ENCODE results near the gene JAKMIP2.
"Not testable (repeated sequence)": the region's sequence is repeated elsewhere in the genome, so short reads cannot be mapped to it uniquely, and the experiment has no call there.

Gene JAKMIP2

DNA sequence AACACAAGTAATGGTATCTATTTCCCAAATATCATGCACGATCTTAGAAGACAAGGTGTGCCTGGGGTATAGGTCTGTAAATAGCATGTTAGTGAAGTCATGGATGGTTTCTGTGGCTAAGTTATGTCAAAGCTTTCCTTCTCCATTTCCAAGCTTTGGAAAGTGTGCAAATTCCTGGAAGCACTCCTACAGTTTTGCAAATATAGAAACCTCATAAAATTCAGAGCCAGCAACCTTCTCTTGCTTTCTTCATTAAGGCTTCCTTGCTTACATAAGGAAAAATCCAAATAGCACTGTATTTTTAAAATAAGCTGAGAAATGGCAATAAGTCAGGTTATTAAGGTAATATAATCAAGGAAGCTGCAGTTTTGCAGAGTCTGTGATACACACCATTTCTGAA is 138.1 kb downstream of the JAKMIP2 start:
- no peak for DNase-seq

DNA sequence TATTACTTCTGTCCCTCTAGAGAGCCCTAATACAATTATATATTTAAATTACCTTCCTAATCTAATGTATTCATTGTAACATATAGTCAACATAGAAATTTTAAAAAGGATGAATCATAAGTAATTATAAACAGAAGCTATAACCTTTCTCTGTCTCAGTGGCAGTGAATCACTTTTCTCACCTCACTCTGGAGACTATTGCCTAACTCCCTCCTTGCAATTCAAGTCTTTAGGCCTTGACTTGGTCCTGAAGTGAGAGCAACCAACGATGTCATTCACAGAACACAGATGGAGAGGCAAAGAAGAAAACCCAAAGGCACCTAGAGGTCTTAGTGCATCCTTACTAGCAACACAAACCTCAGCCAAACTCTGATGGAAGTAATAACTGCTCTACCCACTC is 139.4 kb downstream of the JAKMIP2 start:
- DNase-seq: no peak

DNA sequence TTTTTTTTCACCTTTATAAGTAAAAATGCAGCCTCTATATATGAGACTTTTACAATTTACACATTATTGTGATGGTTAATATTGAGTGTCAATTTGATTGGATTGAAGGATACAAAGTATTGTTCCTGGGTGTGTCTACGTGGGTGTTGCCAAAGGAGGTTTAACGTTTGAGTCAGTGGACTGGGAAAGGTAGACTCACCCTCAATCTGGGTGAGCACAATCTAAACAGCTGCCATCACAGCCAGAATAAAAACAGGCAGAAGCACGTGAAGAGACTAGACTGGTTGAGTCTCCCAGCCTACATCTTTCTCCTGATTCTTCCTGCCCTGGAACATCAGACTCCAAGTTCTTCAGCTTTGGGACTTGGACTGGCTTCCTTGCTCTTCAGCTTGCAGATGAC is 139.9 kb downstream of the JAKMIP2 start:
- no peak for DNase-seq

DNA sequence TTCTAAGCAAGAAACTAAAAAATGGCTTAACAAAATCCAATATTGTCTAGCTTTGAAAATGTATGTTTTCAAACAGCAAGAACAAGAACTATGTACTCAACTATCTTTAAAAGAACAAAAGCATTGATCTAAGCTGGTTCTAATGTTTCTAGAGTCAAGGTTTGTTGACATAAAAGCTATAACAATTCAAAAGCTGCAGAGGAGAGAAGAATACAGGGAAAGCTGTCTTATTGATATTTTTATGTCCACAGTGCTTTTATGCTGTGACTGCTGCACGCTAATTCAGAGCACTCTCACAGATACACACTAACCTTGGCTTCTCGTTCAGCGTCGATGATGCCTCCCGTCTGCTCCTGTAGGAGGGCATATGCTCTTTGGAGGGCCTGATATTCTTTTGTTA is 143.2 kb downstream of the JAKMIP2 start:
- no peak for DNase-seq

DNA sequence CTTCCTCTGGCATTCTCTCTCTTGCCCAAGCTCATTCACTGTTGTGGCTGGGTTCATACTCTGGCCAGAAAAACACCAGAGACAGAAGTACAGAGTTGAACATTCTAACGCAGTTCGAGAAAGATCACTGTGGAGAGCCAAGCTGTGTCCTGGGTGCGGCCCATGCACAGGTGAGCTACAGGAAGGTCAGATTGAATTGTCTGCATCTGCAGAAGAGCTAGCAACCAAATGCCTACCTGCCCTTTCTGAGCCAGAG is 145.9 kb downstream of the JAKMIP2 start:
- no peak for DNase-seq

DNA sequence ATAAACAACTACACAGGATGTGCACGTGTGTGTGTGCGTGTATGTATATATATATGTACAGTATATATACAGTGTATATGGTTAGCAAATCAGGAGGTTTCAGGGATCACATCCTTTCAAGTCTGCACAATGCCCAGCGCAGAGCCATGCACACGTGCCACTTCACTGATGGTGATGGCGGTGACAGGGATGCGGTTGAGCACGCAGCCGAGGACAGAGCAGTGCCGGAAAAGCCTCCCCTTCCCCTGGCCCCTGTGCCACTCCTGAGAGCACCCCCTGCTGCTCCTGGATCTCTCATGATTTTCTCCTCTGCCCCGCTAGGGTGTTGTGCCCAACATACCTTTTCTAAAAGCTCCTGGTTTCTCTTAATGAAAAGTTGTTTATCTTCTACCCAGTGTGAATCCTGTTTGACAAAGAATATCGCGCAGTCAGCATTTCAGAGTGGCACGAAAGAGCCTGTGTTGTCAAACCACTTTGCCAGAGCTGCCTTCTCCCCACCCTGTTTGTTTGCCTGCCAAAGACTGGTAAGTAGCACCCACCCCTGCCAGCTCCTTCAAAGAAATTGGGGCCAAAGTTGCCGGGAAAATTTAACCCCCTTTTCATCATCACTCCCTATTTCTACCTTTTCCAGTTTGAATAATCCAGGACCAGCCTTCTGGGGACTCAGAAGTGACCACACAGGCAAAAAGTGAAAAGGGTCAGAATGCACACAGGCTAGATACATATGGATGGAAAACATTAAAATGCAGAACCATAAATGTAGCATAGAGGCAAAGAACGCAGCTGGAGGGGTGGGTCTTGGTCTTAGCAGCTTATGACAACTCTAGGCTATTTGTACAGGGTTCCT is 146.4 kb downstream of the JAKMIP2 start:
- DNase-seq: no peak

DNA sequence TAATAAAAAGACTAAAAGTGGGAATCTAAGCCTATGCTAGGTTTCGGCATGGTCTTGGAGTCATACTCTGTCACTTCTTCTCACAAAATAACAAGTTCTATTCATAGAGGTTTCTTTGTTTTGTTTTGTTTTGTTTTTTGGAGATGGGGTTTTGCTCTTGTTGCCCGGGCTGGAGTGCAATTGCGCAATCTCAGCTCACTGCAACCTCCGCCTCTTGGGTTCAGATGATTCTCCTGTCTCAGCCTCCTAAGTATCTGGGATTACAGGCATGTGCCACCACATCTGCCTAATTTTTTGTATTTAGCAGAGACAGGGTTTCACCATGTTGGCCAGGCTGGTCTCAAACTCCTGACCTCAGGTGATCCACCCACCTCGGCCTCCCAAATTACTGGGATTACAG is 147.1 kb downstream of the JAKMIP2 start:
- DNase-seq: not testable (repeated sequence)

DNA sequence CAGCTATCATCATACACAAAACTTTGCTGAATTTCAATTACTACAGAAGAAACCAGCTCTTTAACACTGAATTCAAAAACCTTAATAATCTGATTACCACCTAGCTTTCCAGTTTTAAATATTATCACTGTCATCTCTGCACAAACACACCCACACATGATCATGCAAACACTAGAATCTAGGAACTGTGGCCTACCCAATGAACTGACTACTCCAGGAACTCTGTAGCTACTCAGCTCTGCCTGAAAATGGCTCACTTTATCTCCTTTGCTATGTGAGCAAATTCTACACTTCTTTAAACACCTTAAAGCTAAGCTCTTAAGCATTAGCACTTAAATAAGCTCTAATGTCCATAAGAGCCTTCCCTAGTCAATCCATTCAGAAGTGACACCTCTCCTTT is 149.4 kb downstream of the JAKMIP2 start:
- DNase-seq: no peak

DNA sequence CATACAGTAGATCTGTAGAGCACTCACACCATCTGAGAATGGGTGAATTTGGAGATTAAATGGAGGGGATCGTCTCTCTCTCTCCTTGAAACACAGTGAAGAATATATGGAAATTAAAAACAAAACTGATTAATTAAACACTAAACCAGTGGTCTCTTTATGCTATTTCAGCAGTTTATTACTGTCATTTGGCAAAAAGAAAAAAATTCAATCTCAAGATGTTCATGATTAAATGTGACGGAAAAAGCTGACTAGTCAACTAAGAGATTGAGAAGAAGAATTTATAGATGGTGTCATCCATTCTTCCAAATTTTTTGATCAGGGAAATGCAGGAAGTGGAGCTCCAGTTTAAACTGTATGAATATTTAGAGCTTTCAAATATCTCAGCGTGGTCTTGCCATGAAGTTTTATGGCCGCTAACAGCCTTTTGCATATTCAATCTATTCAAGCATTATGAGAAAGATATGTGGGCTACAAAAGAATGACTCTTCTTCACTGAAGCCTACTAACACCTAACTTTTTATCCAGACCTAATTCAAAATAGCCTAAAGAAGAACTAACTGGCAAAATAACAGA is 151.0 kb downstream of the JAKMIP2 start:
- DNase-seq: no peak

DNA sequence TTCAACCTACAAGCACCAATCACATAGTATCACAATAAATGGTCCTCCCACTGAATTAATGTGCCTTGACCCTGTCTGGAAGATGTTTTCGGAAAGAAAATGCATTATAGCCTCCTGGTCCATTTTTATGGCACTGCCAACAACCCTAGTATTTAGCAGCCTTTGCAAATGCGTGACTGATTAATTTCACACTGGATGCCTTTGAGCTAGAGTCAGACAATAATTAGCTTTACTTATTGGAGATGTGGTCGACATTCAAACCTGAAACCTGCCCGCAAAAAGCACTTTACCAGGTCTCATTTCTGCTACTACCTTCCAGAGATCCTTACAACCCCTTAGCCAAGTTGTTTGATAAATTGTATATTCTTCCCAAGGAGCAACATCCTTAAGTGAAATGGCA is 153.3 kb downstream of the JAKMIP2 start:
- no peak for DNase-seq

DNA sequence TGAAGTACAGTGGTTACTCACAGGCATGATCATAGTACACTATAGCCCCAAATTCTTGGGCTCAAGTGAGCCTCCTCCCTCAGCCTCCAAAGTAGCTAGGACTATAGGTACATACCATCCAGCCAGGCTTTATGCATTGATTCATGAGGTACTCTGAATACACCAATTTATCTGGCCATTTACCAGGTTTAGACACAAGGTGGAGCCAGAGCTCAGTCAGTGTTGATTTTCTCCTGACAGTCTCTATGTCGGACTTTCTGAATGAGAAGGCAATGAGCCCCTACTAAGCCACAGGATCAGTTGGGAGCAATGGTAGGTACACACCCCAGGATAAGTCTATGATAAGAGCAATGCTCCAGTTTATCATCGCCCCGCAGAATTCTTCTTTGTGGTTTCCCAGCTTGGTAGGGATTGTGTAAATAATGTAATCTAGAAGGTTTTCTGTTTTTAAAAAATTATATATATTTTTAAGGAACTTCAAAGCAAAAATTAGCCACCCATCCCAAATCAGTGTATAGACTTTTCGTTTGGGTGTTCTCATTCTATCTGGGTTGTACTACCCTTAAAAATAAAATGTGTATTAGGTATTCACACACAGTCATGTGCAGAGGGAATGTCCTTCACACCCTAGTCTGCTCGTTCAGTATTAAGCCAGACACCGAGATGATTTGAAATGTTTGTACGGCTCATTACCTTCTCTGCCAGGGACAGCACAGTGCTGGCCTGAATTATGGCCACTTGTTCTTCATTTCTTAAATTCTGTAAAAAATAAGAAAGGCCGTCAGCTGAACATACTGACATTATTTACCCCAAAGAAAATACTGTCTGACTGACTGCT is 154.3 kb downstream of the JAKMIP2 start:
- peak; percentile 55 to 70 for DNase-seq

DNA sequence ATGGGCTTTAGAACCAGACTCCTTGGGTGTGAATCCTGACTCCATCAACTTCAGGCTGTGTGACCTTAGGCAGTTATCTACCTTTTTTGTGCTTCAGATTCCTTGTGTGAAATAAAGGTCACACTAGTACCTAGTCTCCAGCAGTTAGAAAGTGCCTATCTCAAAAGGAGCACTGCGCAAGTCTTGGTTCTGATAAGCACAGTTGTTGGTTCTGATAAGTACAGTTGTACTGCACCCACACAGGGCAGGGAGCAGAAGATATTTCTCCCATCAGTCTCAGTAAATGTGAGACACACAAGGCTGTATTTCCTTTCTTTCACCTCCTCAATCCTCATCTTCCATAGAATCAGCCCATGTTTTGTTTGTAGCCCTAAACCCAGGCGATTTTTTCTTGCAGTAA is 156.1 kb downstream of the JAKMIP2 start:
- DNase-seq: no peak

DNA sequence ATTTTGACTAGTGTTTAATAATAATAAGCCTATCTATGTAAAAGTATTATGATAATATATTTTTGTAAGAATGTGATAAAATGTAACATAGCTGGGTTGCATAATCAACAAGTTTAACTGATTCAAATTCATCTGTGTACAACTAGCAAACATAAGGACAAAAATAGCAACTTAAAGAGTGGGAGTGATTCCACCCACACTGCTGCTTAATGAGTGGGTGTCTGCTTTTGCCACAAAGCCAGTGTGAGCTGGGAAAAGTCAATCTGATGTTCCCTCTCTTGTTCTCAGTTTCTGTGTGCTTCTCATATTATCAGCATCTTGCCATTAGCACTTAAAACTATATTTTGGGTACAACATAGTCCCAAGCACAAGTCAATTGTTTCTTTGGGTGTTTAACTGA is 161.5 kb downstream of the JAKMIP2 start:
- DNase-seq: no peak

DNA sequence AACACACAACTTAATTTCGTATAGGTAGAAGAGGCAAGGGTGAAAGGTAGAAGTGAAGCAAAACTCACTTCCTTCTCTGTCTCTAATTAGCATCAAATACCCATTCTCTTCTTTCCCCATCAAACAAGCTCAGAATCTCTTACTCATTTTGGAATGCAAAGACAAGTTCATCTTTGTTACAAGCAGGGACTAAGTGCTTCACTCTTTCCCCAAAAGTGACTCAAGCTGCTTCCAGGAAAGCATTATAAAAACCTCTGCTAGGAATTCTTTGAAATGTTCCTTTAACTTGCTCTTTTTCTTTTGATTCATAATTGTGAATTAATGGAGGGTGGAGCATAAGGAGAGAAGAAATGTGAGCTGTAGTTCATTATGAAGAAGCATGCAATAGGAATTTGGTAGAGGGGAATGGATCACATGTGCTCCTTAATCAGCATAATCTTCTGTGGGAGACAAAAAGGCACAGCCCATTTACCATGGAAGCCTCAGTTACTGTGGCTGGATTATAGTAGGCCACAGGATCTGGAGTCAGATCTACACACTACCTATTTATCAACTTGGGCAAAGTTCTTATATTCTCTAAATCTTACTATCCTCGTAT is 163.1 kb downstream of the JAKMIP2 start:
- DNase-seq: no peak

DNA sequence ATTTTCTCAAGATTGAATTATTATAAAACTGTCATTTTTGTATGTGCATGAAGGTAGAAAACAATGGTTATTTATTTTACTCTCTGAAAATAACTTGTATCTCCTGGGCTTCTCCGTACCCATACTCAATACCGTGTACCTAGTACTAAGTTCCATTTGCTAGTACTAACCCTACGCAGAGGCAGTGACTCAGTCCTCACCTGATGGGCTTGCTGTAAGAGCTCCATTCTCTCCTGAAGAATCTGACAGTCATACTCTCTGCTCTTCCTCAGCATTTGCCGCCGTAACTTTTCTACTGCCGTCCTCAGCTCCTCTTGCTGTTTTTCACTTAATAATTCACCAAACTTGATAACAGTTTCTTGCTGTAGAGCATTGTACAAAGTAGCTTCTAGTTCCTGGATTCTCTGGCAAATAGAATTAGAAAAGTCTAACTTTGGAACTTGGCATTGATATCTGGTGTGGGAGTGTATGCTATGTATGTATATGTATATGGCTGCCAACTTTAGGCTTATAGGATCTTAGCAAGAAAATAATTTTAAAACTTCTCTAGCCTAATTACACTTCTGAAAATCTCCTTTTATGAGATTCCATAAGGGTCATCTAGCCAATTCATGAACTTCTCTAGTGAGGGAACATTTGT is 164.7 kb downstream of the JAKMIP2 start:
- no peak for DNase-seq

DNA sequence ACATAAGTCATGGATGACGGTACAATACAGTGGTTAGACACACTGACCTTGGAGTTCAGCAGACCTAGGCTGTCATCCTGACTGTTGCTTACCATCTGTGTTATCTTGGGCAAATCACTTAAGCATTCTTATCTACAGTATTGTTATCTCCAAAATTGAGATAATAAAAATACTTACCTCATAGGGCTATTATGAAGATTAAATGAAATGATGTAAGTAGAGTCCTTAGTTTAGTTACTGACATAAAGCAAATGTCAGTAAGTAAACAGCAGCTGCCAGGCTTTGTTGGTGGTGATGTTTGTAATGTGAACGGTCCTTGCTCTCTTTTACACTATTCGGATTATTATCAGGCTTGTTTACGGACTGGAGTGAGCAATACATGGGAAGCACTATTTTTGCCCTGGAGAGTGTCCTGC is 165.3 kb downstream of the JAKMIP2 start:
- DNase-seq: no peak

DNA sequence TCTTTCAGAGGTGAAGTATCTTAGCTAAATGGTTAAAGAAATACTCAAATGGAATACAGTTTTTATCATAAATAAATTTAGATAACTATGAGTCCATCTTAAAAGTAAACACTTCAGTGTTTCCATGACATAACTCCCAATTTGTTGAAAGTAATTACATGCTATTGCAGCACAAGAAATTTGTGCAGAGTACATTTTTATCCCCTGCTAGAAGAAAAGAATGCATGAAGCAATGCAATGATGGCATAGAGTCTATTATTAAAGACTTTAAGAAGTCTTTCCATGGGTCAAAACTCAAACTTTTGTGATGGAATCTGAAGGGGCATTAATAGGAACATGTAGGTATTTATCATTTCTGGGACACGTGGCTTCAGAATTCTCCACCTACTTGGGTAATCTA is 166.1 kb downstream of the JAKMIP2 start:
- no peak for DNase-seq

DNA sequence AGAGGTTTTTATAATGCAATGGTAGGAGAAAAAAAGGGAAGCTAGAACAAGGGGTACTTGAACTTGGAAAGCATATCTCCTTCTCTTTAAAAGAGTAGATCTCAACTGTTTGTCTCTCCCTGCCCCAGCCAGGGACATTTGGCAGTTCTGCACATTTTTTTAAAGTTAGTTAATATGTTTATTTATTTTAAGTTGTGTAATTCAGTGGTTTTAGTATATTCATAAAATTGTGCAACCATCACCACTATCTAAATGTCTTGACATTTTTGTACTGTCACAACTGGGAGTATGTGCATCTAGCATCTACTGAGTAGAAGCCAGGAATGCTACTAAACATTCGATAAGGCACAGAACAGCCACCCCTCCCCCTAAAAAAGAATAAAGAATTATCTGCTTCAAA is 169.2 kb downstream of the JAKMIP2 start:
- no peak for DNase-seq

DNA sequence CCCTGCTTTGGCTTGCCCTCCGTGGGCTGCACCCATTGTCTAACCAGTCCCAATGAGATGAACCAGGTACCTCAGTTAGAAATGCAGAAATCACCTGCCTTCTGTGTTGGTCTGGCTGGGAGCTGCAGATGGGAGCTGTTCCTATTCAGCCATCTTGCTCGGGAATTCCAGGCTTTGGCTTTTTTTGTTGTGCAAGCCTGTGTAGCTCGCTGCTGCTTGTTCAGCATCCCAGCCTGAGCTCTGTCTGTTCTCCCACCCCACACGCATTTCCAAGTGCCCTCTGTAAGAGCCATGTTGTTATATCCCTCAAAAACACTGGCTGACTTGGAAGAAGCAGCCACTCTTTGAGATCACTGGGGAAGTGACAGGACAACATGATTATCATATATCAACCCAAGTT is 171.0 kb downstream of the JAKMIP2 start:
- DNase-seq: no peak

DNA sequence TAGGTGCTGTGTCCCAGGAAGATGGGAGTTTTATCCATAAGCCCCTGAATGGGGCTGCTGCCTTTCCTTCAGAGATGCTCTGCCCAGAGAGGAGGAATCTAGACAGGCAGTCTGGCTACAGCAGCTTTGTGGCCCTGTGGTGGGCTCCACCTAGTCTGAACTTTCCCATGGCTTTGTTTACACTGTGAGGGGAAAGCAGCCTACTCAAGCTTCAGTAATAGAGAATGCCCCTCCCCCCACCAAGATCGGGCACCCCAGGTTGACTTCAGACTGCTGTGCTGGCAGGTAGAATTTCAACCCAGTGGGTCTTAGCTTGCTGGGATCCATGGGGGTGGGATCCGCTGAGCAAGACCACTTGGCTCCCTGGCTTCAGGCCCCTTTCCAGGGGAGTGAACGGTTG is 171.7 kb downstream of the JAKMIP2 start:
- no peak for DNase-seq

DNA sequence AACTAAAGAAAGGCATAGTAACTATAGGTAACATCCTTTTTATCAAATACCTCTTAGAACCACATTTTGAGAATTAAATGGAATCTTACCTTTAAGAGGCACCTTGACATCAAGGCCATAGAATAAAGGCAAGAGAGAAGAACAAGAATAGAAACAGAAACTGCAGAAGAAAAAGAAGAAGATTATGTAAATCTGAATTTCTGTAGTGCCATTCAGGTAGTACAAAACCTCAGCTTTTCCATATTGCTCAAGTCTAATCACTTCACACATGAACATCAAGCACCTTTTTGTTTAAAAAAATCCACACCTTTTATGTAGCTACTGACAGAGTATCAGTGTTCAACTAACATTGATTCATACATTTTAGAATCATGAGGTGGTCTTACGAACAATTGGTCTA is 180.9 kb downstream of the JAKMIP2 start:
- no peak for DNase-seq

DNA sequence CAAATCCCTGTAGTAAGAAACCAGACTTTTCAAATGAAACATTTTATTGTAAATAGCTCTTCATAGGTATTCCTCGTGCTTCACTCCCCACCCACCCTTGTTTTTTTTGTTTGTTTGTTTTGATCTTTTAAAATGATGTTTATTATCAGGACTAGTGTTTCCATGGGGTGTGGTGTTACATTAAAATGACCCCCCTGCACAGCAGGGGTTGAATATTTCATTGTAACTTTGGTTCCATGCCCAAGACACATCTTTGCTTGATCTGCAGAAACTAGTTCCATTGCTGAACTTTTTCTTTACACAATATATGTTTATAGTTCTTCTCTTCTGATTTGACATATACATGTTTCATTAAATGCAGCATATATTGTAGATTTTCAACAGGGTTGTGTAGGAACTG is 191.4 kb downstream of the JAKMIP2 start:
- DNase-seq: no peak

DNA sequence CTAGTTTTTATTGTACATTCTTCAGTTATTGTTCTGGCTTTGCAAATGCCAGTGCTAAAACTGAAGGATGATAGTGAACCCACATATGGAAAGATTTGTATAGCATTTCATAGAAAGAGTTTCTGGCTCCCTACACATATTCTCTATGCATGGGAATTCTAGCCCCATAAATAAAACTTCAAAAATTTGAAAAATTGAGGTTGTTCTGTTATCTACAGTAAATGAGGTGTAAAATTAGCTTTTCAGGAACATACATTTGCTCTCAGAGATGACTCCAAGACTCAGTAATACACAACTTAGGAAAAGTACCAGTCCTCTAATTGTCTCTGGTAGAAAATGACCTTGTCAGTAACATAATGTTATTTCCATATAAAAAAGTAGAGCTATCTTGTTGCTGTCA is 192.4 kb downstream of the JAKMIP2 start:
- DNase-seq: no peak
